Adipose tissue (tissue), 3 donors: ENCODE data around the gene S100B. TPM values are rescaled to one million over a fixed set of nuclear protein-coding genes. Genes with fewer than 3 reads are reported as not detected.
"Not testable (repeated sequence)": the region's sequence is repeated elsewhere in the genome, so short reads cannot be mapped to it uniquely, and the experiment has no call there.

ENCODE experiments used
- H3K27ac ChIP-seq: one replicate; pipeline ENCODE4 v1.5.1; 2013; ENCODE audit warnings: low read depth, low read length
- WGBS, 3 donors: extraction: QIAGEN DNeasy Blood & Tissue Kit; methylation state at CpG; one replicate each; pipeline ENCODE4 v1.1.7; 2013; 5-methylcytosine and 5-hydroxymethylcytosine counted together
- polyA plus RNA-seq, 3 donors: library from polyadenylated mRNA; stranded (reverse); fragments of 200-250 nt; gene quantifications; one replicate each; pipeline ENCODE4 v1.2.3, GENCODE V29; 2013
- donor health status: healthy with polysubstance abuse.
- donor health status: Bipolar disorder and iron deficiency.
- donor health status: healthy.

S100B gene
- polyA plus RNA-seq, 3 donors: 6.3 to 271 (median 83.2) TPM

DNA sequence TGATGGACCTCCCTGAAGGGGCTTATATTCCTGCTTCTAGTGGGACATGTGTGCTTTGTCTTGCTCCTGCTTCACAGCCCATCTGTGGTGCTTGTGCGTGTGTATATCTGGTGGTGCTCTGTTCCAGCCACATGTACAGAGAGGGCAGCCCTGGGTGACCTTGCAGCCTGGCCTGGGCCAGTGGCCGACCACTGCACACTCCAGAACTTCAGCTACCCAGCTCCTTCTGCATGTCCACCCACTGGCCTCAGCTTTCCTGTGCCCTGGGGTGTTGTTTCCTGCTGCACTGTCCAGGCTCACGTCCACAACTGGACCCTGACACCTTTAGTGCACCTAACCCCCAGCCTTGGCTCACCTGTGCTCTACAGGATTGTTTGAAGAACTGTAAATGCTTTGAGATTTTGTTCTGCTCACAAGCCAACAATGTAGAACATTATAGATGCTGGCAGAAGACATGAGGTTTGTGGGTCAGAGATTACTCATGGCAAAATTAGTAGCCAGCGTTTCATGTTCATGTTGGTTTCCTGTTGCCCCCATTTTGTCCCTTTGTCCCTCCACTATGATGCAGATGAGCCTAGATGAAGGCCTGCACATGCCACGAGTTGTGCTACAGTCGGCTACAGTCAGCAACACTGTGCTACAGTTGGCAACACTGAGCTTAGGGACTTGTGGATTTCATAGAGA, 5.3 kb upstream of the S100B start:
- H3K27ac ChIP-seq: no peak overlapping the region
- 84 to 88% (median 84%) methylated on average over 6 of the region's 6 CpGs for WGBS, 3 donors

- WGBS, 3 donors: 76 to 86% (median 81%) methylated on average over 3 of the region's 3 CpGs
- no peak overlapping the region for H3K27ac ChIP-seq
Observed at GRCh38 chr21:46608672-46609111, 3.8 kb upstream of the S100B start.

- H3K27ac ChIP-seq: no peak overlapping the region
- WGBS, 3 donors: 85 to 95% (median 92%) methylated on average over 2 of the region's 2 CpGs
Observed at GRCh38 chr21:46607636-46608035, 2.8 kb upstream of the S100B start.

DNA sequence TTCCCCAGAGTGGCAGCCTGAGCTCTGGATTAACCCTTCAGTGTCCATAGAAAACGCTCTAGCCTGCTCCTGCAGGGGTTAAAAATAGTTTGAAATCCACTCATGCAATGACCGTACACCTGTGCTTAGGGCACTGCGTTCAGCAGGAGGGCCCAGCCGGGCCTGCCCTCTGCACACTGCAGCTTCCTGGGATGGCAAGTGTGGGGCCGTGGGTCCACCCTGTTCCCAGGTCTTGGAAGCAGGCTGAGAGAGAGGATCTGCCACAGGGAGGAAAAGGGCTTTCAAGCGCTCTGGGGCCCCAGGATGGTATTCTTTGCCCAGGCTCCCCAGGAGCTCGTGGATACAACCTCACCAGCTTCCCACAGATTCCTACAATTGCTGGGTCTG, 1.5 kb upstream of the S100B start:
- no peak overlapping the region for H3K27ac ChIP-seq
- WGBS, 3 donors: 54 to 75% (median 57%) methylated on average over 7 of the region's 7 CpGs

DNA sequence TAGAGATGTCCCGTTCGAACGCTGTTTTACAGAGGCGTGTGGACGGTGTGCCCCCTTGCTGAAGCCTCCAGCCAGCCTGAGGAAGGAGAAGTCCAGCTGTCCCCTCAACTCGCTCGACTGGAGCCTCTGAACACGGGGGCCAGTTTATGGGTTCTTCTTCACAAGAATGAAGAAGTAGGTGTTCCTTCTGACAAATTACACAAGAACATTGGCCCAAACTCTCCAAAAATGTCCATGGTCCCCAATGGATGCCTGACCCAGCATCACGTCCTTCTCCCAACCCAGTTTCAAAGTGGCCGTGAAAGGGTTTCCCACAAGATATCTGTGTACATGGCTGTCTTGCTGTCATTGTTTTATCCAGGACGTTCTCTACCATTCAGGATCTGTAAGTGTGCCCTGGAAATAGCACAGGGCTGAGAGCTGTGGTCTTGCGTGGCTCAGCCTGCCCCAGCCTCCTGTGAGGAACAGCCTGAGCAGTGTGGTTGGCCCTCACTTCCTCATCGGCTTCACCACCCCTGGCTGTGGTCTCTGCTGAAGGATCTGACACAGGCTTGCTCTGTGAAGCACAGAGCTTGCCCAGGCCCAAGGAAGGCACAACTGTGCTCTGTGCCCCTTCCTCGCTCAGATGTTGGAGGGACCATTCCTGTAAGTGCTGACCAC, 1.0 kb upstream of the S100B start:
- no peak overlapping the region for H3K27ac ChIP-seq
- 55 to 83% (median 60%) methylated on average over 14 of the region's 14 CpGs for WGBS, 3 donors

GRCh38 chr21:46604329-46604974, 430 bp downstream of the S100B start:
- 67 to 70% (median 67%) methylated on average over 9 of the region's 9 CpGs for WGBS, 3 donors
- no peak overlapping the region for H3K27ac ChIP-seq

DNA sequence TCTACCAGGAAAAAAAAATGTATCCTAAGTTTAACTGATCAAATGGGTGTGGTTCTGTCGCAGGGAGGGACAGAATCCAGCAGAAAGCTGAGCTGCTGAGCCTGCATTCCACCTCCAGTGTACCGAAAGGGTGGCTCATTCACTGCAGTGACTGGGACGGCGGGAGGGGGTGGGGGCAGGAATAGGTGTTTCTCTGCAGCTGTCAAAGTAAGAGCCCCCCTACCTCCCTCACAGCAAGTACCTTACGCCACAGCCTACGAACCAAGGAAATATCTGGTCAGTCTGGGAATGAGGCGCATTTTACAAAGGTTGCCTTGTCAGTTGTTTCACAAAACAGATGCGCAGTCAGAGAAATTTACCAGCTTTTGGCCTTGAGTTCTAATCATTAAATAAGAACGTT, 1.7 kb downstream of the S100B start:
- no peak overlapping the region for H3K27ac ChIP-seq
- 35 to 51% (median 50%) methylated on average over 7 to 9 of the region's 9 CpGs for WGBS, 3 donors

DNA sequence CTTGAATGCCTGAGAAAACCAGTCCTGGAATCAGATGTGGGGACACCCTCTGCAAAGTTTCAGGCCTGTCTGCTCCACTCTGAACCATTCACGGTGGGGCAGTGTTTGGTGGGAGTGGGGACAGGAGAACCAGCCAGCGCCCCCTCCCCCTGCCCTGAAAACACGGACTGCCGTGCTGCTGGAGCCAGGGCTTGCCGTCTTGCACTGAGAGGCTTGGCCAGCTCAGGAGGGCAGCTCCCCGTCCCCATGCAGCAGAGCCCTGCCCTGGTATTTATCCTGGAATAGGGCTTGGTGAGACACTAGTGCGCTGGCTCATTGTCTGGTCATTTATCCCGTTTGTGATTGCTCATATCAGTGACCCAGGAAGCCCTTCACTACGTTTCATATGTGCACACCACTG, 3.9 kb downstream of the S100B start:
- 68 to 75% (median 68%) methylated on average over 9 of the region's 9 CpGs for WGBS, 3 donors
- H3K27ac ChIP-seq: no peak overlapping the region

DNA sequence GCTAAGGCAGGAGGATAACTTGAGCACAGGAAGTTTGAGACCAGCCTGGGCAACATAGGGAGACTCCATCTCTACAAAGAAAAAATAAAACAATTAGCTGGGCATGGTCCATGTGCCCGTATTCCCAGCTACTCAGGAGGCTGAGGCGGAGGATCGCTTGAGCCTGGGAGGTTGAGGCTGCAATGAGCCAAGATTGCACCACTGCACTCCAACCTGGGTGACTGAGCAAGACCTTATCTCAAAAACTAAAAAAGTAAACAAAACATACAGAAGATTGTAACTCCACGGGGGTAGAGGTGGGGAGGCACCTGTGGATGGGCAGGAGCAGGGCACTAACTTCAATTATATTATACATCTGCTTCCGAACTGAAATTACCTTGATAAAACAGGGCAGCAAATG, 4.6 kb downstream of the S100B start:
- 68 to 90% (median 88%) methylated on average over 5 of the region's 5 CpGs for WGBS, 3 donors

GRCh38 chr21:46598581-46599572, 6.0 kb downstream of the S100B start:
- no peak overlapping the region for H3K27ac ChIP-seq

More for the DNA sequence above, 4.6 kb downstream of the S100B start:
- no peak overlapping the region for H3K27ac ChIP-seq

DNA sequence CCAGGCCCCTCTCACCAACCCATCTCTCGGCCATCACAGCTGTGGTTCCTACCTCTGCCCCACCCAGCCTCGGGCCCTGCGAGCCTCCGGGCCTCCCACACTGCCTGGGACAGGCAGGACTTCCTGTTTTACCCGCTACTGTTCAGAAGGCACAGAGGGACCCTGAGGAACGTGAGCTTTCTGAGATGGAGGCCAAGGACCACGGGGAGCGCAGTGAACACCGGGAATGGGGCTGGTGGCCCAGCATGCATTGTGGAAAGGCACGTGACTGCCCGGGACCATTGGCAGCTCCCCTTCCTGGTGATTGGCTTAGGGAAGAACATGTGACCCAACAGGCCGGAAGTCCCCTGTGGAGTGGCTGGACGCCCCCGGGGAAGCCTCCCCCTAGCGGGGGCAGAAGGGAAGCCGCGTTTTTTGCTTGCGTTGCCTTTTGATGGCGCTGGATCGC, 7.0 kb downstream of the S100B start:
- H3K27ac ChIP-seq: no peak overlapping the region
- 86 to 93% (median 88%) methylated on average over 20 of the region's 20 CpGs for WGBS, 3 donors

More at GRCh38 chr21:46598581-46599572, 6.0 kb downstream of the S100B start:
- WGBS, 3 donors: 75 to 80% (median 76%) methylated on average over 38 of the region's 38 CpGs

- 83 to 93% (median 87%) methylated on average over 8 of the region's 8 CpGs for WGBS, 3 donors
- no peak overlapping the region for H3K27ac ChIP-seq
Observed at GRCh38 chr21:46597031-46597430, 7.9 kb downstream of the S100B start.

DNA sequence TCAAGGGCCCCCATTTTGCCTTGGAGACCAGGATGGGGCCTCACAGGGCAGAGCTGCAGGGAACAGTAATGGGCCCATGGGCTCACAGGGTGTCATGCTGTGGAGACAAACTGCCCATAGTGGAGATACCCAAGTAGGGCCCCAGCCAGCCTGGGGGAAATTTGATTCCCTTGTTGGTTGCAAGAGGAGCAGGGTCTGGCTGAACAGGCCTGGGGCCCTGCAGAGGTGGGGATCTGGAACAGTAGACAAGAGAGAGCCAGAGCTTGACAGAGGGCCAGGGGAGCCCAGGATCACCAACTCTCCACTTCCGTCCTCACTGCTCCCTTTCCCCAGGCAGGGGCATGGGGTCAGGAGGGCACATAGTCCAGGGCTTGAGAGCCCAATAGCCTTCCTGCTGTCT, 8.7 kb downstream of the S100B start:
- H3K27ac ChIP-seq: no peak overlapping the region
- 64 to 91% (median 83%) methylated on average over 1 of the region's 1 CpG for WGBS, 3 donors

DNA sequence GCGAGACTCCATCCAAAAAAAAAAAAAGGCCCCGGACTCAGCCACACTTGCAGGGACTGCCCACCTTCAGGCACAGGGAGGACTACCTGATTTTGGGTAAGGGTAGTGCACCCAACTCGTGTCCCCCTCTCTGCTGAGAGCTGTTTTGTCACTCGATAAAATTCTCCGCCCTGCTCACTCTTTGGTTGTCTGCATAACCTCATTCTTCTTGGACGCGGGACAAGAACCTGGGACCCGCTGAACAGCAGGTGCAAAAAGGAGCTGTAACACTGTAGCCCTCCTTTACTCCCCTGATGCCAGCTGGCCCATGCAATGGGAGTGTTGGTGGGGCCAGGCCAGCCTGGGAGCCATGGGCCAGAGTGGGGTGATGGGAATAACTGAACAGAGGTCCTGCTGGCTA, 10.6 kb downstream of the S100B start:
- whole genome bisulfite sequencing, 3 donors: 77 to 91% (median 80%) methylated on average over 8 of the region's 8 CpGs
- no peak overlapping the region for H3K27ac ChIP-seq

- 84 to 90% (median 88%) methylated on average over 7 of the region's 7 CpGs for WGBS, 3 donors
- H3K27ac ChIP-seq: no peak overlapping the region
Observed at GRCh38 chr21:46585191-46585953, 19.5 kb downstream of the S100B start.

GRCh38 chr21:46581780-46582307, 23.0 kb downstream of the S100B start:
- H3K27ac ChIP-seq: no peak overlapping the region
- 97 to 98% (median 98%) methylated on average over 5 of the region's 5 CpGs for WGBS, 3 donors

DNA sequence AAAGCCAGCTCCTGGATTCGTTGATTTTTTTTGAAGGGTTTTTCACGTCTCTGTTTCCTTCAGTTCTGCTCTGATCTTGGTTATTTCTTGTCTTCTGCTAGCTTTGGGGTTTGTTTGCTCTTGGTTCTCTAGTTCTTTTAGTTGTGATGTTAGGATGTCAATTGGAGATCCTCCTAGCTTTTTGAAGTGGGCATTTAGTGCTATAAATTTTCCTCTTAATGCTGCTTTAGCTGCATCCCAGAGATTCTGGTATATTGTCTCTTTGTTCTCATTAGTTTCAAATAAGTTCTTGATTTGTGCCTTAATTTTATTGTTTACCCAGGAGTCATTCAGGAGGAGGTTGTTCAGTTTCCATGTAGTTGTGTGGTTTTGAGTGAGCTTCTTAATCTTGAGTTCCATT, 25.5 kb downstream of the S100B start:
- 96 to 98% (median 97%) methylated on average over 2 of the region's 2 CpGs for WGBS, 3 donors
- not testable (repeated sequence) for H3K27ac ChIP-seq
